ENCODE measurements around the gene EIF2B4.

The EIF2B4 gene

DNA sequence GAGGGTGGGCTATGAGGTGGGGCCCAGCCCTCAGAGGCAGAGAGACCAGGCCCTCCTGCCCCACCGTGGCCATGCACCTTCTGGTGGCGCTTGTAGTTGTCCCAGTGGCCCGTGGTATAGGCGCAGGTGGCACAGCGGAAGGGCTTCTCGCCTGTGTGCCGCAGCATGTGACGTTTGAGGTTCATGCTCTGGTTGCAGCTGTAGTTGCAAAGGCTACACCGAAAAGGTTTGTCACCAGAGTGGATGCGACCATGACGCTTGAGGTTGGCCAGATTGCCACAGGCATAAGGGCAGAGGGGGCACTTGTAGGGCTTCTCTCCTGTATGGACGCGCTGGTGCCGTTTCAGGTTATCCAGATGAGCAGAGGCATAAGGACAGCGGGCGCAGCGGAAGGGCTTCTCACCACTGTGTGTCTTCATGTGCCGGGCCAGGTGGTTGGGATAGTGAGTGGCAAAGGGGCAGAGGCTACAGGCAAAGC is 7.5 kb upstream of the EIF2B4 start:
- Histone ChIP-seq H3K27me3 (ENCODE audit: insufficient read depth, poor library complexity, severe bottlenecking) (no peaks in the 10 kb centered on the region), H3K36me3 (ENCODE audit: low read depth) (peaks cover 82% of the 10 kb centered on the region), H3K4me1 (ENCODE audit: insufficient read depth, poor library complexity, severe bottlenecking) (peaks cover 10% of the 10 kb centered on the region), H3K9me3 (ENCODE audit: severe bottlenecking) (no peaks in the 10 kb centered on the region), H3K4me3 (ENCODE audit: severe bottlenecking) (no peak overlapping the region), H3K27ac (ENCODE audit: poor library complexity, severe bottlenecking) (no peak overlapping the region)
- peak; percentile 38 for DNase-seq (ENCODE audit: low spot score)
- ATAC-seq (ENCODE audit: low read depth): no peak
- TF ChIP-seq, protein P1, sequence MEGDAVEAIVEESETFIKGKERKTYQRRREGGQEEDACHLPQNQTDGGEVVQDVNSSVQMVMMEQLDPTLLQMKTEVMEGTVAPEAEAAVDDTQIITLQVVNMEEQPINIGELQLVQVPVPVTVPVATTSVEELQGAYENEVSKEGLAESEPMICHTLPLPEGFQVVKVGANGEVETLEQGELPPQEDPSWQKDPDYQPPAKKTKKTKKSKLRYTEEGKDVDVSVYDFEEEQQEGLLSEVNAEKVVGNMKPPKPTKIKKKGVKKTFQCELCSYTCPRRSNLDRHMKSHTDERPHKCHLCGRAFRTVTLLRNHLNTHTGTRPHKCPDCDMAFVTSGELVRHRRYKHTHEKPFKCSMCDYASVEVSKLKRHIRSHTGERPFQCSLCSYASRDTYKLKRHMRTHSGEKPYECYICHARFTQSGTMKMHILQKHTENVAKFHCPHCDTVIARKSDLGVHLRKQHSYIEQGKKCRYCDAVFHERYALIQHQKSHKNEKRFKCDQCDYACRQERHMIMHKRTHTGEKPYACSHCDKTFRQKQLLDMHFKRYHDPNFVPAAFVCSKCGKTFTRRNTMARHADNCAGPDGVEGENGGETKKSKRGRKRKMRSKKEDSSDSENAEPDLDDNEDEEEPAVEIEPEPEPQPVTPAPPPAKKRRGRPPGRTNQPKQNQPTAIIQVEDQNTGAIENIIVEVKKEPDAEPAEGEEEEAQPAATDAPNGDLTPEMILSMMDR (IDR thresholded peaks at IDR 0.05; ENCODE audit: poor library complexity, severe bottlenecking): no peak

DNA sequence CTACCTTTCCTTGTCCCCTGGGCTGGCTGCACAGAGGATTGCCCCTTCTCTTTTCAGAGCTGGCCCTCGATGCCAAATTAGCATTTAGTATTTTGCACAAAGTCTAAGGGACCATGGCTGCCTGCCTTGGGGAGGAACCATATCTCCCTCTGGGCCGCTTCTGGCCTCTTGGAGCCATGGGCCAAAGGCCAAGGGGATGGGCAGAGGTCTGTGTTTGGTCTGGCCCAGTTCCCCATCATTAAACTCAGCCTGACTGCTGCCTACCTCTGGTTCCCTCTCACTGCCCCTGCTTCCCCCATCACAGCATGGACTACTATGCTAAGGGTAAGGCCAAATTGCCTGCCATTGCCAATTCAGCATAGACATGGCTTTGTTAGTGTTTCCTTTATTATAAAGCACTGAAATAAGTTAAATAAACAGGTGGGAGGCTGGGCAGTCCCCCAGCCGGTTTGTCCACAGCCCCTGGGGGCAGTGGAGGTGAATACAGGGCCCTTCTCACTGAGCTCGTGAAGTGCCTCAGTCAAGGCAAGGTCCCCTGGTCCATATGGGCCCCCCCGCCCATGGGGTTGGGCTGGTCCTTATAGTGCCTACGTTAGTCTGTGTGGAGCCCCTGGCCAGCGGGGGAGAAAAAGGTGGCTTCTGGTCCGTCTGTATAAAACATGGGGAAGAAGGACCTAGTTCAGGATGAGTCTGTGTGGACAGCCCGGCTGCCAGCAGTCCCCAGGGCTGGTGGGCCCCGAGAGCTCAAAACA is 6.9 kb upstream of the EIF2B4 start:
- TF ChIP-seq, protein P1 (IDR thresholded peaks at IDR 0.05; ENCODE audit: poor library complexity, severe bottlenecking): no peak
- DNase-seq (ENCODE audit: low spot score) (peak; percentile 48), ATAC-seq (ENCODE audit: low read depth) (no peak)
- H3K36me3 ChIP-seq (ENCODE audit: low read depth): peaks cover 84% of the 10 kb centered on the region
- H3K27me3 ChIP-seq (ENCODE audit: insufficient read depth, poor library complexity, severe bottlenecking): no peaks in the 10 kb centered on the region
- H3K27ac ChIP-seq (ENCODE audit: poor library complexity, severe bottlenecking): no peak overlapping the region
- H3K4me1 ChIP-seq (ENCODE audit: insufficient read depth, poor library complexity, severe bottlenecking): peaks cover 10% of the 10 kb centered on the region
- no peaks in the 10 kb centered on the region for H3K9me3 ChIP-seq (ENCODE audit: severe bottlenecking)
- H3K4me3 ChIP-seq (ENCODE audit: severe bottlenecking): no peak overlapping the region

DNA sequence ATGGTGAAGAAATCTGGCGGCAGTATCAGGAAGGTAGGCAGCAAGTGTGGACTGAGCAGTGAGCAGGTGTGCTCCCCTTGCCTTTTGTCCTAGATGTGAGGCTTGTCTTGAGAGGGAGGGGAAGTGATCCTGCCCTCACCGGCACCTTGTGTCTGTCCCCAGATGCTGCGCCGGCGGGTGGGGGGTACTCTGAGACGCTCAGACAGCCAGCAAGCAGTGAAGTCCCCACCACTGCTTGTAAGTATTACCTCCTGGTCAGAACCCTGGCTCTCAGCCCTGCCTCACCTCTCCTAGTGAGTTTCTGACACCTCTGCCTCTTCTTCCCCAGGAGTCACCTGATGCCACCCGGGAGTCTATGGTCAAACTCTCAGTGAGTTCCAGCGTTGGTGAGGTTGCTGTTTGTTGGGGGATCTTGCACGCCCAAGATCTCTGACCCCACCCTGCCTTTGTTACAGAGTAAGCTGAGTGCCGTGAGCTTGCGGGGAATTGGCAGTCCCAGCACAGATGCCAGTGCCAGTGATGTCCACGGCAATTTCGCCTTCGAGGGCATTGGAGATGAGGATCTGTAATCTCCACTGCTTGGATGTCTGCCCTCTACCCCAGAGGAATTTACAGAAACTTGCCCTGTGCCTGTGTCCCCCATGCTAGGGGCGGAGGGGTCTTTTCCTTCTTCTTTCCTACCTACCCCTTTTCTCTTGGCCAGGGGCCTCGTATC is 6.2 kb upstream of the EIF2B4 start:
- Histone ChIP-seq H3K4me1 (ENCODE audit: insufficient read depth, poor library complexity, severe bottlenecking) (peaks cover 15% of the 10 kb centered on the region), H3K4me3 (ENCODE audit: severe bottlenecking) (no peak overlapping the region), H3K27me3 (ENCODE audit: insufficient read depth, poor library complexity, severe bottlenecking) (no peaks in the 10 kb centered on the region), H3K27ac (ENCODE audit: poor library complexity, severe bottlenecking) (no peak overlapping the region), H3K36me3 (ENCODE audit: low read depth) (peaks cover 83% of the 10 kb centered on the region), H3K9me3 (ENCODE audit: severe bottlenecking) (no peaks in the 10 kb centered on the region)
- TF ChIP-seq, protein P1 (IDR thresholded peaks at IDR 0.05; ENCODE audit: poor library complexity, severe bottlenecking): no peak
- ATAC-seq (ENCODE audit: low read depth) (no peak), DNase-seq (ENCODE audit: low spot score) (peak; percentile 33)

DNA sequence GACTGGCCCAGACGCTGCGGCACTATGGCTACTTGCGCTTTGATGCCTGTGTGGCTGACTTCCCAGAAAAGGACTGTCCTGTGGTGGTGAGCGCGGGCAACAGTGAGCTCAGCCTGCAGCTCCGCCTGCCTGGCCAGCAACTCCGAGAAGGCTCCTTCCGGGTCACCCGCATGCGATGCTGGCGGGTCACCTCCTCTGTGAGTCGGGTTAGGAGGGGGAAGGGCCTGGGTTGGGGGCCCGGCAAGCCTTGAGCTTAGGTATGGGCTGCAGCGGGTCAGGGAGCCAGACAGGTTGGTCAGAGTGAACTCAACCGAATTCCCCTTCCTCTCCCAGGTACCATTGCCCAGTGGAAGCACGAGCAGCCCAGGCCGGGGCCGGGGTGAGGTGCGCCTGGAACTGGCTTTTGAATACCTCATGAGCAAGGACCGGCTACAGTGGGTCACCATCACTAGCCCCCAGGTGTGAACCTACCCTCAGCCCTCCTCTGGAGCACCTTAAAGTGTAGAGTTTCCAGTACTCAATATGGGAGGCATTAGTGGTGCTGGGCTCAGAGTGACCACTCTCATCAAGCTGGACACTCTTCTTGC is 5.5 kb upstream of the EIF2B4 start:
- H3K4me1 ChIP-seq (ENCODE audit: insufficient read depth, poor library complexity, severe bottlenecking): peaks cover 11% of the 10 kb centered on the region
- H3K4me3 ChIP-seq (ENCODE audit: severe bottlenecking): no peak overlapping the region
- H3K9me3 ChIP-seq (ENCODE audit: severe bottlenecking): no peaks in the 10 kb centered on the region
- H3K27ac ChIP-seq (ENCODE audit: poor library complexity, severe bottlenecking): no peak overlapping the region
- TF ChIP-seq, protein P1 (IDR thresholded peaks at IDR 0.05; ENCODE audit: poor library complexity, severe bottlenecking): no peak
- no peaks in the 10 kb centered on the region for H3K27me3 ChIP-seq (ENCODE audit: insufficient read depth, poor library complexity, severe bottlenecking)
- H3K36me3 ChIP-seq (ENCODE audit: low read depth): peaks cover 78% of the 10 kb centered on the region
- DNase-seq (ENCODE audit: low spot score) (peak; percentile 53), ATAC-seq (ENCODE audit: low read depth) (no peak)

Measured in RWPE2 (cell line).